ENCODE data around the gene HTT. TPM values are rescaled to one million over a fixed set of nuclear protein-coding genes. Genes with fewer than 3 reads are reported as not detected.

HTT gene
- total RNA-seq, 1 experiment from 2014 or later: 64.4 TPM

DNA sequence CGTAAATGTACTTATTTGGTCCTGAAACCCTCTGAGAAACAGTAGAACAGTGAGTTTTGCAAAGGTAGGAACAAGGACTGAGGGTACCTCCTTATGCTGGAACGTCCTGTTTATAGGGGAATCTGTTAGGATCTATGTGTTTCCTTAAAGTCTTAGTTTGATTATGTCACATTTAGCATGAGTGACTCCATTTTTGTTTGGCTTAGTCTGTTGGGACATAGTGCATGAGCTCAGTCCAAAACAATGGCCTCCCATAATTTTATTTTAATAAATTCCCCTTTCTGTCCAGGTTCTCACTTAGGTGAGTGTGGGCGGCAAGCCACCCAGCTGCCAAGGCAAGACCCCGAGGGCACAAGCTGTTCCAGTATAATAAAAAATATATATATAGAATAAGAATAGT is 27.9 kb upstream of the HTT start:
- Histone ChIP-seq H3K4ac (ENCODE audit: low read depth, low read length) (no peak overlapping the region), H3K27ac (ENCODE audit: insufficient read length, low read depth, low read length) (no peak overlapping the region), H3K23ac (ENCODE audit: insufficient read length, low read depth, low read length) (no peak overlapping the region), H4K20me1 (ENCODE audit: control insufficient read depth, insufficient read depth, insufficient read length) (no peaks in the 10 kb centered on the region), H3K79me2 (ENCODE audit: insufficient read depth, low read length) (no peaks in the 10 kb centered on the region), H4K5ac (ENCODE audit: insufficient read length, low read depth, low read length) (no peak overlapping the region), H2AFZ (ENCODE audit: low read length) (no peak overlapping the region), H3K9me3 (ENCODE audit: control insufficient read depth, low read depth, low read length) (no peaks in the 10 kb centered on the region), H3K79me1 (ENCODE audit: insufficient read depth, low read depth, low read length, poor library complexity, severe bottlenecking) (no peaks in the 10 kb centered on the region), H3K4me2 (ENCODE audit: insufficient read depth, insufficient read length, low read length) (no peak overlapping the region), H4K91ac (ENCODE audit: insufficient read length, low read depth, low read length) (no peak overlapping the region), H2BK5ac (ENCODE audit: insufficient read length, low read length) (no peak overlapping the region), H2BK20ac (ENCODE audit: low read depth, low read length, poor library complexity, severe bottlenecking) (no peak overlapping the region), H3K9ac (ENCODE audit: extremely low read depth, insufficient read length, low read length) (no peak overlapping the region), H3K18ac (ENCODE audit: insufficient read length, low read depth, low read length) (no peak overlapping the region), H2BK15ac (ENCODE audit: low read depth, low read length) (no peak overlapping the region), H4K8ac (replicated peaks; ENCODE audit: insufficient read length, low read depth, low read length) (no peak overlapping the region), H3K4me1 (ENCODE audit: insufficient read depth, low read length) (no peaks in the 10 kb centered on the region; the same call in 1 of the 2 replicates), H3K27me3 (ENCODE audit: insufficient read depth, low read length) (no peaks in the 10 kb centered on the region), H3K23me2 (ENCODE audit: insufficient read length, low read depth, low read length, poor library complexity, severe bottlenecking) (no peaks in the 10 kb centered on the region), H3K56ac (ENCODE audit: insufficient read length, low read depth, low read length) (no peak overlapping the region), H2BK12ac (ENCODE audit: insufficient read length, low read depth, low read length) (no peak overlapping the region), H2BK120ac (ENCODE audit: low read depth, low read length, poor library complexity, severe bottlenecking) (no peak overlapping the region), H3K14ac (ENCODE audit: insufficient read depth, low read length) (no peak overlapping the region), H3T11ph (ENCODE audit: low read length) (no peak overlapping the region), H2AK5ac (ENCODE audit: insufficient read length, low read length) (no peak overlapping the region)
- no peaks in the 10 kb centered on the region; a peak in 1 of 7 replicates for H3K36me3 Mint-ChIP-seq (ENCODE audit: insufficient read depth in 1 of 3, low read depth in 3 of 3)
- TF ChIP-seq, protein P1, sequence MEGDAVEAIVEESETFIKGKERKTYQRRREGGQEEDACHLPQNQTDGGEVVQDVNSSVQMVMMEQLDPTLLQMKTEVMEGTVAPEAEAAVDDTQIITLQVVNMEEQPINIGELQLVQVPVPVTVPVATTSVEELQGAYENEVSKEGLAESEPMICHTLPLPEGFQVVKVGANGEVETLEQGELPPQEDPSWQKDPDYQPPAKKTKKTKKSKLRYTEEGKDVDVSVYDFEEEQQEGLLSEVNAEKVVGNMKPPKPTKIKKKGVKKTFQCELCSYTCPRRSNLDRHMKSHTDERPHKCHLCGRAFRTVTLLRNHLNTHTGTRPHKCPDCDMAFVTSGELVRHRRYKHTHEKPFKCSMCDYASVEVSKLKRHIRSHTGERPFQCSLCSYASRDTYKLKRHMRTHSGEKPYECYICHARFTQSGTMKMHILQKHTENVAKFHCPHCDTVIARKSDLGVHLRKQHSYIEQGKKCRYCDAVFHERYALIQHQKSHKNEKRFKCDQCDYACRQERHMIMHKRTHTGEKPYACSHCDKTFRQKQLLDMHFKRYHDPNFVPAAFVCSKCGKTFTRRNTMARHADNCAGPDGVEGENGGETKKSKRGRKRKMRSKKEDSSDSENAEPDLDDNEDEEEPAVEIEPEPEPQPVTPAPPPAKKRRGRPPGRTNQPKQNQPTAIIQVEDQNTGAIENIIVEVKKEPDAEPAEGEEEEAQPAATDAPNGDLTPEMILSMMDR (conservative IDR thresholded peaks at IDR 0.05): no peak
- H3K9me3 Mint-ChIP-seq: peaks cover 0 to 2% of the 10 kb centered on the region in 2 experiments; a peak in 3 of 5 replicates
- WGBS (ENCODE audit: extremely low coverage, insufficient read length, low lambda C conversion rate): no CpG with 5 or more reads among the region's 4 CpGs
- H3K27ac Mint-ChIP-seq: no peak overlapping the region
- DNase-seq: no peak
- peaks cover 21 to 22% of the 10 kb centered on the region in 2 experiments for H3K4me1 Mint-ChIP-seq
- H3K27me3 Mint-ChIP-seq (ENCODE audit: low read depth): no peaks in the 10 kb centered on the region
- no peak overlapping the region for H3K4me3 Mint-ChIP-seq
